Measurements from ENCODE around the gene DNAJA3. TPM values are rescaled to one million over a fixed set of nuclear protein-coding genes. Genes with fewer than 3 reads are reported as not detected.

The DNAJA3 gene
- total RNA-seq, 1 experiment from 2014 or later = 56.2 TPM

DNA sequence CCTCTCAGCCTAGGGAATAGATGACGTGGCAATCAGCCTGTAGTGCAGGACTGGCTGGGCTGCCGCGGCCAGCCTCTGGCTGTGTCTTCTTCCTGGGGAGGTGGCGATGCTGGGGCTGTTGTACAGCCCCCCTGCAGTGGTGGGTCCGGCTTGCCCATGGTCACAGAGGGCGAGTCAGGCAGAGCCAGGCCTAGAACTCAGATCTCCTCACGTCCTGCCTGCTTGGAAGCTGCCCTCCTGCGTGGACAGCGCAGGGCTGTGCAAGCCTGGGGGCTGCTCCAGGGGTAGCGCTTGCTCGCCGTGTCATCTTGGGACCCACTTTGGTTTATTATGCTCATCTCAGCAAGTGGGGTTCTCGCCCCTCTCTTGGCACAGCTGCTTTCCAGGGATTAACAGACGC lies 29.4 kb downstream of the DNAJA3 start:
- no peaks in the 10 kb centered on the region; the same call in 1 of the 2 replicates for H3K27me3 Mint-ChIP-seq (ENCODE audit: low read depth)
- no peaks in the 10 kb centered on the region for H3K9me3 ChIP-seq (ENCODE audit: control insufficient read depth, low read depth, low read length)
- TF ChIP-seq, protein P1, sequence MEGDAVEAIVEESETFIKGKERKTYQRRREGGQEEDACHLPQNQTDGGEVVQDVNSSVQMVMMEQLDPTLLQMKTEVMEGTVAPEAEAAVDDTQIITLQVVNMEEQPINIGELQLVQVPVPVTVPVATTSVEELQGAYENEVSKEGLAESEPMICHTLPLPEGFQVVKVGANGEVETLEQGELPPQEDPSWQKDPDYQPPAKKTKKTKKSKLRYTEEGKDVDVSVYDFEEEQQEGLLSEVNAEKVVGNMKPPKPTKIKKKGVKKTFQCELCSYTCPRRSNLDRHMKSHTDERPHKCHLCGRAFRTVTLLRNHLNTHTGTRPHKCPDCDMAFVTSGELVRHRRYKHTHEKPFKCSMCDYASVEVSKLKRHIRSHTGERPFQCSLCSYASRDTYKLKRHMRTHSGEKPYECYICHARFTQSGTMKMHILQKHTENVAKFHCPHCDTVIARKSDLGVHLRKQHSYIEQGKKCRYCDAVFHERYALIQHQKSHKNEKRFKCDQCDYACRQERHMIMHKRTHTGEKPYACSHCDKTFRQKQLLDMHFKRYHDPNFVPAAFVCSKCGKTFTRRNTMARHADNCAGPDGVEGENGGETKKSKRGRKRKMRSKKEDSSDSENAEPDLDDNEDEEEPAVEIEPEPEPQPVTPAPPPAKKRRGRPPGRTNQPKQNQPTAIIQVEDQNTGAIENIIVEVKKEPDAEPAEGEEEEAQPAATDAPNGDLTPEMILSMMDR (conservative IDR thresholded peaks at IDR 0.05) = no peak
- H3K4me2 ChIP-seq (ENCODE audit: insufficient read depth, insufficient read length, low read length) = no peak overlapping the region
- no peaks in the 10 kb centered on the region for H3K27me3 ChIP-seq (ENCODE audit: insufficient read depth, low read length)
- H2BK20ac ChIP-seq (ENCODE audit: low read depth, low read length, poor library complexity, severe bottlenecking) = no peak overlapping the region
- H4K8ac ChIP-seq (replicated peaks; ENCODE audit: insufficient read length, low read depth, low read length) = no peak overlapping the region
- no peaks in the 10 kb centered on the region for H3K79me1 ChIP-seq (ENCODE audit: insufficient read depth, low read depth, low read length, poor library complexity, severe bottlenecking)
- no peak overlapping the region for H2BK12ac ChIP-seq (ENCODE audit: insufficient read length, low read depth, low read length)
- H3K9me3 Mint-ChIP-seq = no peaks in the 10 kb centered on the region
- H2AK5ac ChIP-seq (ENCODE audit: insufficient read length, low read length) = no peak overlapping the region
- DNase-seq = no peak
- no peak overlapping the region for H3K18ac ChIP-seq (ENCODE audit: insufficient read length, low read depth, low read length)
- no peak overlapping the region for H4K91ac ChIP-seq (ENCODE audit: insufficient read length, low read depth, low read length)
- no peak overlapping the region for H3K4me3 Mint-ChIP-seq
- no peak overlapping the region for H2BK15ac ChIP-seq (ENCODE audit: low read depth, low read length)
- H3K4me1 ChIP-seq (ENCODE audit: insufficient read depth, low read length) = no peaks in the 10 kb centered on the region
- peak overlapping the region in 1 of 3 experiments; percentile 36; a peak in 1 of 7 replicates for H3K27ac Mint-ChIP-seq
- no peak overlapping the region for H3K56ac ChIP-seq (ENCODE audit: insufficient read length, low read depth, low read length)
- no peak overlapping the region for H2BK5ac ChIP-seq (ENCODE audit: insufficient read length, low read length)
- H4K20me1 ChIP-seq (ENCODE audit: control insufficient read depth, insufficient read depth, insufficient read length) = no peaks in the 10 kb centered on the region
- WGBS (ENCODE audit: extremely low coverage, insufficient read length, low lambda C conversion rate) = no CpG with 5 or more reads among the region's 14 CpGs
- no peak overlapping the region for H3K14ac ChIP-seq (ENCODE audit: insufficient read depth, low read length)
- H4K5ac ChIP-seq (ENCODE audit: insufficient read length, low read depth, low read length) = no peak overlapping the region
- no peak overlapping the region for H3K9ac ChIP-seq (ENCODE audit: extremely low read depth, insufficient read length, low read length)
- no peak overlapping the region for H2BK120ac ChIP-seq (ENCODE audit: low read depth, low read length, poor library complexity, severe bottlenecking)
- H3K23me2 ChIP-seq (ENCODE audit: insufficient read length, low read depth, low read length, poor library complexity, severe bottlenecking) = no peaks in the 10 kb centered on the region
- H3K36me3 Mint-ChIP-seq (ENCODE audit: insufficient read depth in 1 of 3, low read depth in 3 of 3) = peaks cover 22 to 65% (median 49%) of the 10 kb centered on the region in 3 experiments; a peak in 6 of 7 replicates
- H2AFZ ChIP-seq (ENCODE audit: low read length) = no peak overlapping the region
- no peak overlapping the region for H3K4ac ChIP-seq (ENCODE audit: low read depth, low read length)
- H3K4me1 Mint-ChIP-seq = peaks cover 5 to 10% of the 10 kb centered on the region in 2 experiments
- H3T11ph ChIP-seq (ENCODE audit: low read length) = no peak overlapping the region
- H3K27ac ChIP-seq (ENCODE audit: insufficient read length, low read depth, low read length) = no peak overlapping the region
- H3K23ac ChIP-seq (ENCODE audit: insufficient read length, low read depth, low read length) = no peak overlapping the region
- no peaks in the 10 kb centered on the region for H3K79me2 ChIP-seq (ENCODE audit: insufficient read depth, low read length)

Data from H9 (cell line).